ENCODE data around the gene PTPRT. TPM values are rescaled to one million over a fixed set of nuclear protein-coding genes. Genes with fewer than 3 reads are reported as not detected.

The PTPRT gene
- total RNA-seq, 4 donors from 2014 or later = 0.57 to 2.0 (median 0.83) TPM

GRCh38 chr20:43155366-43156100, 34.2 kb downstream of the PTPRT start:
- TF ChIP-seq CTCF (IDR thresholded peaks at IDR 0.05; ENCODE audit: low read depth) = no peak

- TF ChIP-seq CTCF (IDR thresholded peaks at IDR 0.05; ENCODE audit: low read depth) = no peak
Observed at GRCh38 chr20:43151901-43152300, 37.8 kb downstream of the PTPRT start.

DNA sequence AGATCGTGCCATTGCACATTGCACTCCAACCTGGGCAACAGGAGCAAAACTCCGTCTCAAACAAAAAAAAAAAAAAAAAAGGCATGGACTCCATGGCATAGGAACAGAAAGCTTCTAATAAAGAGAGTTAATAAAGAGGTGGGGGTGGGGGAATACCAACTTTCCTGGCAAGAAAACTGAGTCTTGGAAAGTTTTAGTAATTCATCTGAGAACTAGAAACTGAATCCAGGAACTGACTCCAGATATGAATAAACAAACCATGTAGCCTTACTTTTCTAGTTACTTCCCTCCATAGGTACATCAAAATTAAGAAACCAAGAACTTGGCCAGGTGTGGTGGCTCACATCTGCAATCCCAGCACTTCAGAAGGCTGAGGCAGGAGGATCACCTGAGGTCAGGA, 38.5 kb downstream of the PTPRT start:
- no peak for TF ChIP-seq CTCF (IDR thresholded peaks at IDR 0.05; ENCODE audit: low read depth)

- TF ChIP-seq CTCF (IDR thresholded peaks at IDR 0.05; ENCODE audit: low read depth) = no peak
Observed at GRCh38 chr20:43140726-43141125, 49.0 kb downstream of the PTPRT start.

GRCh38 chr20:43138061-43138770, 51.5 kb downstream of the PTPRT start:
- no peak for TF ChIP-seq CTCF (IDR thresholded peaks at IDR 0.05; ENCODE audit: low read depth)

- TF ChIP-seq CTCF (IDR thresholded peaks at IDR 0.05; ENCODE audit: low read depth) = no peak
Observed at GRCh38 chr20:43137160-43137559, 52.5 kb downstream of the PTPRT start.

GRCh38 chr20:43124241-43124640, 65.5 kb downstream of the PTPRT start:
- no peak for TF ChIP-seq CTCF (IDR thresholded peaks at IDR 0.05; ENCODE audit: low read depth)
